ENCODE data around the gene CARD14.
"Not testable (repeated sequence)": the region's sequence is repeated elsewhere in the genome, so short reads cannot be mapped to it uniquely, and the experiment has no call there.

The CARD14 gene

DNA sequence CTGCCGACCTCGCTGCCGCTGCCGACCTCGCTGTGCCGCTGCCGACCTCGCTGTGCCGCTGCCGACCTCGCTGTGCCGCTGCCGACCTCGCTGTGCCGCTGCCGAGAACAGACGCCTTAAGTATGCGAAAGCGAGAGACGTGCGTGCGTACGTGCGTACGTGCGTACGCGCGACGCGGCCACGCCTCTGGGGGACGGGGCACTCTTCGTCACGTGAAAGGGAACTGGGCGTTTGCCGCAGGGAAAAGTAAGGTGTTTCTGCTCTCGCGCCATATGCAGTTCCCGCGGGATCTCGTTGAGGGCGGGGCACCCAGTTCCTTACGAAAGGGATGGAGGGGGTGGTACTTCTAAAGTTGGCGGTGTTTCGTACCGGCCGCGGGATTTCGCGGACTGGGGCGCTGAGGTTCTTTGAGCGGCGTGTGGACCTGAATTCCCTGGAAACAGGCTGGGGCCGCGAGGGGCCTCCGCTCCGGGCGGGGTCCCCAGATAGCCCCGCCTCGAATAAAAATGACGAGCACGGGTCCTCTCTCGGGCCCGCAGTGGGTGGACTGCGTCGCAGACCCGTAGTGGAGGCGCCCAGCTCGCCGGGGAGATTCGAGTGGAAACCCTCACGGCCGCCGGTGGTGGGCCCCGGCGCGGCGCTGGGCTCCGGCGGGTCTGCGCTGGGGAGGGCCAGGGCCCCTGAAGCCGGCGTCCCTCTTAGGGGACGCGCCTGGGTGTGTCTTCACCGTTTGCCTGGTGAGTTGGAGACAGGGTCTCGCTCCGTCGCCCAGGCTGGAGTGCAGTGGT is 22.6 kb upstream of the CARD14 start, which contains the start of gene EIF4A3:
TSS of gene EIF4A3 (minus strand) at position 94 of the 788 bp plus-strand sequence. CDS start 167 bp downstream, outside the sequence.
- FAIRE-seq (peak; percentile 99), DNase-seq (ENCODE audit: extremely low spot score, insufficient read length, low read depth) (peak; percentile 98)

GRCh38 chr17:80151333-80151732 is 18.5 kb upstream of the CARD14 start:
- DNase-seq (ENCODE audit: extremely low spot score, insufficient read length, low read depth) (no peak), FAIRE-seq (no peak)

GRCh38 chr17:80152081-80152702 is 17.6 kb upstream of the CARD14 start:
- FAIRE-seq, result no peak
- no peak for DNase-seq (ENCODE audit: extremely low spot score, insufficient read length, low read depth)

DNA sequence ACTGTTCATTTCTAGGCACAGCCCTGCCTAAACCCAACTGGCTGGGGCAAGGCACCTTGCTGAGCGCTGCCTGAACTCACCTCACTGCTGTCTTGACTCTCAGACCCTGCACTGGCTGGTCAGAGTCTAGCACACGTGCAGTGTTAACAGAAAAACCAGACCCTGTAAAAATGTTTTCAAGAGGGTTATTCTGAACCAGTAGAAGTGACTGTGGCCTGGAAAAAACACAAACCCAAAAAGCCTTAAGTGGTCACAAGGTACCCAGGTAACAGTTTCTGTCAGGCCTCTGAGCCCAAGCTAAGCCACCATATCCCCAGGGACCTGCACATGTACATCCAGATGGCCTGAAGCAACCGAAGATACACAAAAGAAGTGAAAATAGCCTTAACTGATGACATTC is 16.8 kb upstream of the CARD14 start:
- peak; percentile 81 for FAIRE-seq

DNA sequence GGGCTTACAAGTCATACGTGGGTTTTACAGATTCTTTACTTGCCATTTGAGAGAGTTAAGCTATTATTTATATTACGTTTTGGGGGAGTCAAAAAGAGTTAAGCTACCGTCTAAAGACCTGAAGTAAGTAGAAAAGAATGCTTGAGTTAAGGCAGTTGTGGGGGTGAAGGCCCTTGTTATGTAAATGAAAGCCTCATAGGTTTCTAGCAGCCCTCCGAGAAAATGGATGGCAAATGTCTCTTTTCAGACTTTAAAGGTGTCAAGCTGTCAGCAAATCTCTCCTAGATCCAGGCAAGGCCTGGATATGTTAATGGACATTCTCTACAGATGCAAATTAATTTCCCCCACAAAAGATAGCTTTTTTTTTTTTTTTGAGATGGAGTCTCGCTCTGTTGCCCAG is 15.7 kb upstream of the CARD14 start:
- FAIRE-seq (no peak), DNase-seq (ENCODE audit: extremely low spot score, insufficient read length, low read depth) (no peak)

More for the DNA sequence above, 16.8 kb upstream of the CARD14 start:
- DNase-seq (ENCODE audit: extremely low spot score, insufficient read length, low read depth), result no peak

- DNase-seq (ENCODE audit: extremely low spot score, insufficient read length, low read depth); FAIRE-seq: not testable (repeated sequence)
Observed at GRCh38 chr17:80155600-80155999, 14.2 kb upstream of the CARD14 start.

DNA sequence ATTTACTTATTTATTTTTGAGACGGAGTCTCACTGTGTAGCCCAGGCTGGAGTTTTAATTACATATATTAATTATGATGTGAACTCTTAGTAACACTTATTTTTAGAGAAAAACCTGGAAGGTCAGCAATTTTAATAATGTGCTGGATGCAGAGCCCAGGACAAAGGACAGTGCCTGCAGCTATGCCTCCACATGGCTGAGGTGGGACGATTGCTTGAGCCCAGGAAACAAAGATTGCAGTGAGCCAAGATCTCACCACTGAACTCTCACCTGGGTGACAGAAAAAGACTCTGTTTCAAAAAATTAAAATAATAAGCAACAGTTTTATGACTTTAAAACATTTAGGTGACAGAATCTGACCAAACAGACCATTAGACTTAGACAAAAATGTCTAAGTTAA is 11.0 kb upstream of the CARD14 start:
- FAIRE-seq (no peak), DNase-seq (ENCODE audit: extremely low spot score, insufficient read length, low read depth) (no peak)

DNA sequence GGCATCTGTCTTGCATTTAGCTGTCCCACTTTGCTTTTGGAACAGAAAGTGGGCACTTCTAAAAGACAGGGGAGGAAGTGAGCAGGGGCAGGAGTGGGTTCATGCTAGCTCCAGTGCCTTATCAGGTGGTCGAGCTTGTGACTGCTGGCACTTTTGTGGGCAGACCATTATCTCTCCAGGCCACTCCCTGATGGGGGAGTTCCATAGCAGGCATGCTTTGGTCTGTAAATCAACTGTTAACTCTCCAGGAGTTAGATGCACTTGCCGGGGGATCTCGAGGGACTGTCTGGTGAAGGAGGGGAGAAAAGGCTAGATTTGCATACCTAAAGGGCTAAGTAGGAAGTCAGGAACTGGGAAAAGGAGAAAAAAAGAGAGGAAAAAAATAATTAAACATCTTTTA is 9.3 kb upstream of the CARD14 start:
- DNase-seq (ENCODE audit: extremely low spot score, insufficient read length, low read depth) (no peak), FAIRE-seq (no peak)

- DNase-seq (ENCODE audit: extremely low spot score, insufficient read length, low read depth) (no peak), FAIRE-seq (no peak)
Observed at GRCh38 chr17:80163336-80163735, 6.5 kb upstream of the CARD14 start.

- no peak for DNase-seq (ENCODE audit: extremely low spot score, insufficient read length, low read depth)
- FAIRE-seq, result no peak
Observed at GRCh38 chr17:80164185-80164584, 5.6 kb upstream of the CARD14 start.

GRCh38 chr17:80166446-80166845 is 3.4 kb upstream of the CARD14 start:
- no peak for FAIRE-seq
- DNase-seq (ENCODE audit: extremely low spot score, insufficient read length, low read depth), result no peak

DNA sequence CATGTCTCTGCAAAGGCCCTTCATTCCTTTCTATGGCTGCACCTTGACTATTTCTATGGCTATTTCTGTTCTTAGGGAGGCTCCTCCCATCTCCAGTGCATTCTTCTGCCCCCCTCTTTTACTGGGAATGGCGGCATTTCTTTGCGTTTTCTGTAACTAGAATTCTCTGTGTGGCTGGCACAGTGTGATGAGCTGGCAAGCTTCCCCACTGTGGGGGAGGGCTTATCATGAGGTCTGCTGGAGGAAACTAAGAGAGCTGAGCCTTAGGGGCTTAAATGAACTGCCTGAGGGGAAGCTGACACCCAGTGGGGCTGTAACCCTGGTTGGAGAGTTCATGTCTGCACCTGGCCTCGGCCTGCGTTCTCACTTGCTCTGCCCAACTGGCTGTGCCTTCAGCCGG is 1.5 kb upstream of the CARD14 start:
- FAIRE-seq (no peak), DNase-seq (ENCODE audit: extremely low spot score, insufficient read length, low read depth) (no peak)

GRCh38 chr17:80169107-80169506 is 723 bp upstream of the CARD14 start:
- DNase-seq (ENCODE audit: extremely low spot score, insufficient read length, low read depth) (no peak), FAIRE-seq (no peak)

DNA sequence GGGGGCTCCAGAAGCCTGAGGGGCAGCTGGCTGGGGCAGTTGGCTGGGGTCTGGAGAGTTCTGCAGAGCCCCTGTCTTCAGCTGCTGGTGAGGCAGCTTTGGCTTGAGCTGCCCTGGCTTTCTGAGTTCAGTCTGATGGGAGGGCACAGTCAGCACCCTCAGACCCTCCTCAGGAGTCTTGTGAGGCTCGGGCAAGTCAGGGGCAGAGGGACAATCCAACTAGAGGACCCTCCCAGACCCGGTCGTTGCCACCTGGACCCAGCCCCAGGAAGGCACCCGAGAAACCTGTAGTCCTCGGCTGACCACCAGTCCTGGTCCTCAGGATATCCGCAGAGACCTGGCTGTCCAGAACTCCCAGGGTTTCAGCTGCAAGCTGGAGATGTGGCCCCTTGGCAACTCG is 1.9 kb downstream of the CARD14 start:
- DNase-seq (ENCODE audit: extremely low spot score, insufficient read length, low read depth) (no peak), FAIRE-seq (no peak)

DNA sequence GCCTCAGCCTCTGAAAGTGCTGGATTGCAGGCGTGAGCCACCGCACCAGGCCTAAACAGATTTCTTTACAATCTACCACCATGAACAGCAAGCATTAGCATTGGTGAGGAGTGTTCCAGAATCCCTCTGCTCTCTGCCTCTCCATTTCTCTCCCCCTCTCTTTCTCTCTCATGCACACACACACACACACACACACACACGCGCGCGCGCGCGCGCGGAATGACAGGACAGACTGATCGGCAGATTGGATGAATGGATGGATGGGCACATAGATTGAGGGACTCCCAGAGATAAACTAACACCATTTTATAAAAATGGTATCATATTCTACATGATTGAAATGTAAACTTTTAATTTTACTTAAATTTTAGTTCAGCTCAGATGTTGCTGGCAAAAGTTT is 3.3 kb downstream of the CARD14 start:
- FAIRE-seq, result no peak
- no peak for DNase-seq (ENCODE audit: extremely low spot score, insufficient read length, low read depth)

GRCh38 chr17:80173916-80174315 is 4.1 kb downstream of the CARD14 start:
- no peak for FAIRE-seq
- no peak for DNase-seq (ENCODE audit: extremely low spot score, insufficient read length, low read depth)

- DNase-seq (ENCODE audit: extremely low spot score, insufficient read length, low read depth), result no peak
- no peak for FAIRE-seq
Observed at GRCh38 chr17:80176757-80177156, 6.9 kb downstream of the CARD14 start.

- DNase-seq (ENCODE audit: extremely low spot score, insufficient read length, low read depth) (no peak), FAIRE-seq (no peak)
Observed at GRCh38 chr17:80177986-80178595, 8.3 kb downstream of the CARD14 start.

DNA sequence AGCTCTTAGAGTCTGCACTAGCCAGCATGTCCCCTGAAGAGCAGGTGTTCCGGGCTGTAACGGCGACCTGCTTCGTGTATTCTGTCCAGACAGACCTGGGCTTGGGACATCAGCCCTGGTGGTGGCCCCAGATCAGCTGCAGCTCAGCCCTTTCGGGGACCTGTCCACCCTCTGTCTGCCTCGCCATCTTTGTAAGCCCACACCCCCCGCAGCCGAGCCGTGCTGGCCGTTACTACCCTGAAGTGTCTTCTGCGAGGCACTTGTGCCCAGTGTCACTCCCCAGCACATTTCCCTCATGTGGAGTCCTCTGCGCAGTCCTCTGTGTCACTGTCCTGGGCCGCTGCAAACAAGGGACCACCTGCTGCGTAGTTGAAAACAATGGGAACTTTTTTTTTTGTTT is 10.4 kb downstream of the CARD14 start:
- FAIRE-seq, result no peak
- DNase-seq (ENCODE audit: extremely low spot score, insufficient read length, low read depth), result no peak

DNA sequence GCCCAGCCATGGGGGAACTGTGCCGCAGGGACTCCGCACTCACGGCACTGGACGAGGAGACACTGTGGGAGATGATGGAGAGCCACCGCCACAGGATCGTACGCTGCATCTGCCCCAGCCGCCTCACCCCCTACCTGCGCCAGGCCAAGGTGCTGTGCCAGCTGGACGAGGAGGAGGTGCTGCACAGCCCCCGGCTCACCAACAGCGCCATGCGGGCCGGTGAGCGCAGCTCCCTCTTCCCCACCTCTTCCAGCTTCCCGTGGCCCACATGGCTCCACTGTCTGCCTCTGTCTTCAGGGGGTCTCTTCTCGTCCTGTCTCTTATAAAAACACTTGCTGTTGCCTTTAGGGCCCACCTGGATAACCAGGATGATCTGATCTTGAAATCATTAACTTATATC is 11.6 kb downstream of the CARD14 start:
- DNase-seq (ENCODE audit: extremely low spot score, insufficient read length, low read depth) (no peak), FAIRE-seq (no peak)

DNA sequence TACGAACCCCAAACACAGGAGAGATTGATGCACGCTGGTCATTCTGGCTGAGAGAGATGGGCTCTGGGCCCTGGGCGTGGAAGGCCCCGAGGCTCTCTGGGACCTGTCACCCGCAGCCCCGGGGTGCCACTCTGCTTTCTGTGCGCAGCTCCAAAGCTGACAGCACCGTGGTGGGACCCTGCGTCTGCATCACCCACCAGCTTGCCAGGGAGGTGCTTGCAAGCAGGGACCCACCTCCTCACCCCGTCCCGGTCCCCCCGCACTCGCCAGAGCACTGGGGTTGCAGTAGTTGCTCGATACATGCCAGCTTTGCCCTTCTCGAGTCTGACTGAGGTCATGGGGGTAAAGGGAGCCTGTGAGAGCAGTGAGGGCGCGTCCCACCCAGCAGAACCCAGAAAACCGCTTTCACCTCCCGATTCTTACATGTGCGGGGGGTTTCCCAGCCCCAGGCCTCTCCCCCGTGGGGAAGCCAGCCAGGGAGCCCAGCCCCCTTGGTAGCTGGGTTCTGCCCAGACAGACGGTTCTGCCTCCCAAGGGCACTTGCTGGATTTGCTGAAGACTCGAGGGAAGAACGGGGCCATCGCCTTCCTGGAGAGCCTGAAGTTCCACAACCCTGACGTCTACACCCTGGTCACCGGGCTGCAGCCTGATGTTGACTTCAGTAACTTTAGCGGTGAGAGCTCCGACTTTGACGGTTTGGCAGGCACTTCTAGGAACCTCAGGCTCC is 12.5 kb downstream of the CARD14 start:
- DNase-seq (ENCODE audit: extremely low spot score, insufficient read length, low read depth) (no peak), FAIRE-seq (no peak)

Measured in GM18507 (cell line).